22Rv1 (cell line): Measurements from ENCODE around the gene ACAP1.
"Not testable (repeated sequence)": the region's sequence is repeated elsewhere in the genome, so short reads cannot be mapped to it uniquely, and the experiment has no call there.

Experiments
- H3K27ac ChIP-seq: fragments of 450-650 bp; 2 replicates; pipeline ENCODE4 v1.5.1; 2017
- ZFX ChIP-seq: fragments of 450-650 bp; IDR thresholded peaks from 2 replicates; pipeline ENCODE4 v1.6.1; 2017; ENCODE audit warnings: antibody characterized with exemption, borderline replicate concordance
- TF ChIP-seq, protein P1 (sequence below): fragments of 450-650 bp; IDR thresholded peaks from 2 replicates; pipeline ENCODE4 v1.5.1; 2017; ENCODE audit warnings: mild to moderate bottlenecking

Gene ACAP1

DNA sequence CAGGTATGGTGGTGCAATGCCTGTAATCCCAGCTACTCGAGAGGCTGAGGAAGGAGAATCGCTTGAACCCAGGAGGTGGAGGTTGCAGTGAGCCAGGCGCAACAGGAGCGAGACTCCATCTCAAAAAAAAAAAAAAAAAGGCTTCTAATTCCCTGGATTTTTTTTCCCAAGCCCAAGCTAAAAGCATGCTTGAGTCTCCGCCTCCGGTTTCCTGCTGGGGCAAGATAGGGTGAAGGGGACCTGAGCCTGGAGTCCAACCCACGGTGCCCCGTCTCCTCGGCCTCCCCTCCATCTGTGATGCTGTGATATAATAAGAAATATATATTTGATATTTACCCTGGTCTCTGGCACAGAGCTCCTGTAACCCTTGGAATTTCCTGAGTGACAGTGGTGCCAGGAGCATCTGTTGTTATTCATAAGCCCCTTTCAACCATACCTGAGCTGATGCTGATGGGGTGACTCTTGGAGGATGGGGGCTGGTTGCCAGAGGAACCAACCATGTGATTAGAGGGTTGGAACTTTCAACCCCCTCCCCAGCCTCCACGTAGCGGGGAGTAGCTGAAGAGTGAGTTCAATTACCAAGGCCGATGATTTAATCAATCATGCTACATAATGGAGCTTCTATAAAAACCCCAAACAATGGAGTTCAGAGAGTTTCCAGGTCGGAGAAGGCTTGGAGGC, 31.7 kb downstream of the ACAP1 start:
- no peak overlapping the region for H3K27ac ChIP-seq
- TF ChIP-seq ZFX = no peak
- TF ChIP-seq, protein P1, sequence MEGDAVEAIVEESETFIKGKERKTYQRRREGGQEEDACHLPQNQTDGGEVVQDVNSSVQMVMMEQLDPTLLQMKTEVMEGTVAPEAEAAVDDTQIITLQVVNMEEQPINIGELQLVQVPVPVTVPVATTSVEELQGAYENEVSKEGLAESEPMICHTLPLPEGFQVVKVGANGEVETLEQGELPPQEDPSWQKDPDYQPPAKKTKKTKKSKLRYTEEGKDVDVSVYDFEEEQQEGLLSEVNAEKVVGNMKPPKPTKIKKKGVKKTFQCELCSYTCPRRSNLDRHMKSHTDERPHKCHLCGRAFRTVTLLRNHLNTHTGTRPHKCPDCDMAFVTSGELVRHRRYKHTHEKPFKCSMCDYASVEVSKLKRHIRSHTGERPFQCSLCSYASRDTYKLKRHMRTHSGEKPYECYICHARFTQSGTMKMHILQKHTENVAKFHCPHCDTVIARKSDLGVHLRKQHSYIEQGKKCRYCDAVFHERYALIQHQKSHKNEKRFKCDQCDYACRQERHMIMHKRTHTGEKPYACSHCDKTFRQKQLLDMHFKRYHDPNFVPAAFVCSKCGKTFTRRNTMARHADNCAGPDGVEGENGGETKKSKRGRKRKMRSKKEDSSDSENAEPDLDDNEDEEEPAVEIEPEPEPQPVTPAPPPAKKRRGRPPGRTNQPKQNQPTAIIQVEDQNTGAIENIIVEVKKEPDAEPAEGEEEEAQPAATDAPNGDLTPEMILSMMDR = no peak

- H3K27ac ChIP-seq = not testable (repeated sequence)
These were observed 32.3 kb downstream of the ACAP1 start for GRCh38 chr17:7368599-7368994.

GRCh38 chr17:7369825-7370224, 33.5 kb downstream of the ACAP1 start:
- H3K27ac ChIP-seq = no peak overlapping the region
- no peak for TF ChIP-seq ZFX
- TF ChIP-seq, protein P1 = no peak

GRCh38 chr17:7370853-7371252, 34.5 kb downstream of the ACAP1 start:
- no peak overlapping the region for H3K27ac ChIP-seq
- TF ChIP-seq, protein P1 = no peak
- no peak for TF ChIP-seq ZFX

DNA sequence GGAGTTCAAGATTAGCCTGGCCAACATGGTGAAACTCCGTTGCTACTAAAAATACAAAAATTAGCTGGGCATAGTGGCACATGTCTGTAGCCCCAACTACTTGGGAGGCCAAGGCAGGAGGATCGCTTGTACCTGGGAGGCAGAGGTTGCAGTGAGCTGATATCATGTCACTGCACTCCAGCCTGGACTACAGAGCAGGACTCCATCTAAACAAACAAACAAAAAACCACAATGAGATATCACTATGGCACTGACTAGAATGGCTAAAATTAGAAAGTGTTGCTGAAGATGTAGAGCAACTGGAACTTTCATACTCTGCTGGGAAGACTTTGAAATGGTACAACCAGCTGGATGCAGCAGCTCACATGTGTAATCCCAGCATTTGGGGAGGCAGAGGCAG, 38.0 kb downstream of the ACAP1 start:
- H3K27ac ChIP-seq = no peak overlapping the region
- TF ChIP-seq, protein P1 = no peak
- no peak for TF ChIP-seq ZFX

GRCh38 chr17:7379134-7379533, 42.8 kb downstream of the ACAP1 start:
- TF ChIP-seq, protein P1 = no peak
- TF ChIP-seq ZFX = no peak
- no peak overlapping the region for H3K27ac ChIP-seq

DNA sequence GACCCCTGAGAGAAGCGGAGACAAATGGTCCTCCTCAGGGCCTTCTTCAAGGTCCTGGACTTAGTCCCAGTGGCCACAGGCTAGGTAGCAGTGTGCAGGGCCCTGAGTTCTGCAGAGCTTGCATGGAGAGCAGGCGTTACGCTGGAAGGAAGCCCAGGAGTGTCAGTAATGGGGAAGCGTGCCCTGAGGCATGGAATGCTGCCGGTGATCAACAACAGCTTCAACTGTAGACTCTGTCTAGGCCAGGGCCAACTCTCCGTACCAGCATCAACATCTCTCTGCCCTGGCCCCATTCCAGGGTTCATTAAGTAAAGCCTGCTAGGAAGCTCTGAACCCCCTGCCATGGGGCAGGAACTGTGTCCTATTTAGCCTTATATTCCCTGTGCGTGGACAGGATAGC, 44.0 kb downstream of the ACAP1 start:
- H3K27ac ChIP-seq = peak overlapping the region; percentile 80
- no peak for TF ChIP-seq ZFX
- TF ChIP-seq, protein P1 = no peak
